SU-DHL-6 (cell line): Measurements from ENCODE around the gene ESRRB.

Experiments used
- H2AFZ ChIP-seq: fragments of 200-600 bp; sonication (generic); 2 replicates; pipeline ENCODE4 v1.6.1; 2014; ENCODE audit warnings: low read depth, mild to moderate bottlenecking, moderate library complexity, mixed read lengths, antibody characterized with exemption, low read length; ENCODE audit not compliant: severe bottlenecking
- H3F3A ChIP-seq: fragments of 200-600 bp; shearing (Covaris generic); 2 replicates; pipeline ENCODE4 v1.6.0; 2016; ENCODE audit warnings: antibody characterized with exemption, mild to moderate bottlenecking; ENCODE audit not compliant: insufficient read depth
- H3K27ac ChIP-seq: fragments of 200-600 bp; sonication (generic); 2 replicates; pipeline ENCODE4 v1.5.1; 2016; ENCODE audit warnings: low read depth, mild to moderate bottlenecking, low read length, moderate library complexity, mixed read lengths
- H3K27me3 ChIP-seq: fragments of 200-600 bp; sonication (generic), shearing (Covaris generic); 2 replicates; pipeline ENCODE4 v1.6.0; 2014; ENCODE audit warnings: mild to moderate bottlenecking, low read length
- H3K36me3 ChIP-seq: fragments of 200-600 bp; sonication (generic); 2 replicates; pipeline ENCODE4 v1.6.1; 2014; ENCODE audit warnings: mild to moderate bottlenecking, low read length, mixed read lengths
- H3K4me2 ChIP-seq: fragments of 300-600, 200-600 bp; shearing (Covaris generic), sonication (generic); 2 replicates; pipeline ENCODE4 v1.6.0; 2014; ENCODE audit warnings: low read length, low read depth, mild to moderate bottlenecking; ENCODE audit not compliant: poor library complexity, severe bottlenecking
- H3K4me3 ChIP-seq: fragments of 200-600 bp; sonication (generic); 2 replicates; pipeline ENCODE4 v1.5.1; 2014; ENCODE audit warnings: antibody characterized with exemption, low read length, mild to moderate bottlenecking, mixed read lengths; ENCODE audit not compliant: insufficient read depth, poor library complexity, severe bottlenecking
- H3K79me2 ChIP-seq: fragments of 200-600 bp; sonication (generic); 2 replicates; pipeline ENCODE4 v1.6.1; 2014; ENCODE audit warnings: mild to moderate bottlenecking, low read length, moderate library complexity; ENCODE audit not compliant: insufficient read depth
- H3K9ac ChIP-seq: fragments of 200-600 bp; sonication (generic); 2 replicates; pipeline ENCODE4 v1.7.0; 2014; ENCODE audit warnings: mild to moderate bottlenecking, low read length
- H3K9me2 ChIP-seq: fragments of 200-600 bp; sonication (generic); replicated peaks from 2 replicates; pipeline ENCODE4 v1.6.1; 2014; ENCODE audit warnings: low read length; ENCODE audit not compliant: insufficient read depth
- H3K9me3 ChIP-seq: fragments of 200-600 bp; sonication (generic); 2 replicates; pipeline ENCODE4 v1.6.1; 2014; ENCODE audit warnings: low read length, mixed read lengths; ENCODE audit not compliant: insufficient read depth
- H4K20me1 ChIP-seq: fragments of 200-600 bp; sonication (generic); 2 replicates; pipeline ENCODE4 v1.6.1; 2014; ENCODE audit warnings: low read depth, mild to moderate bottlenecking, antibody characterized with exemption, low read length, moderate library complexity, mixed read lengths
- CTCF ChIP-seq: fragments of 200-600 bp; sonication (generic); IDR thresholded peaks from one replicate; pipeline ENCODE4 v1.5.1; 2017; ENCODE audit warnings: antibody characterized with exemption, mild to moderate bottlenecking, low read length, moderate library complexity; ENCODE audit not compliant: insufficient read depth, poor library complexity, severe bottlenecking
- EZH2phosphoT487 ChIP-seq: fragments of 200-600 bp; sonication (generic), shearing (Covaris generic); conservative IDR thresholded peaks from 2 replicates; pipeline ENCODE4 v1.6.1; 2018; ENCODE audit warnings: mild to moderate bottlenecking, antibody characterized with exemption, low read length, moderate library complexity, mixed read lengths

ESRRB gene

GRCh38 chr14:76497550-76498462 lies 121.9 kb downstream of the ESRRB start:
- Histone ChIP-seq H3F3A (no peaks in the 10 kb centered on the region), H3K79me2 (no peaks in the 10 kb centered on the region), H3K36me3 (no peaks in the 10 kb centered on the region), H3K27me3 (no peaks in the 10 kb centered on the region), H2AFZ (no peak overlapping the region), H3K9me3 (no peaks in the 10 kb centered on the region), H4K20me1 (no peaks in the 10 kb centered on the region), H3K9me2 (no peaks in the 10 kb centered on the region), H3K27ac (no peak overlapping the region), H3K4me2 (no peak overlapping the region), H3K4me3 (no peak overlapping the region), H3K9ac (no peak overlapping the region)
- TF ChIP-seq EZH2phosphoT487 (no peak), CTCF (no peak)

- Histone ChIP-seq H3K27me3 (no peaks in the 10 kb centered on the region), H3K27ac (no peak overlapping the region), H3K4me3 (no peak overlapping the region), H3K4me2 (no peak overlapping the region), H4K20me1 (no peaks in the 10 kb centered on the region), H3K9me3 (no peaks in the 10 kb centered on the region), H3K9me2 (no peaks in the 10 kb centered on the region), H2AFZ (no peak overlapping the region), H3K36me3 (no peaks in the 10 kb centered on the region), H3F3A (no peaks in the 10 kb centered on the region), H3K79me2 (no peaks in the 10 kb centered on the region), H3K9ac (no peak overlapping the region)
- TF ChIP-seq EZH2phosphoT487 (no peak), CTCF (no peak)
Measured at GRCh38 chr14:76498463-76498935, 122.6 kb downstream of the ESRRB start.

GRCh38 chr14:76498976-76499375 lies 123.0 kb downstream of the ESRRB start:
- H3K27me3 ChIP-seq, result no peaks in the 10 kb centered on the region
- no peaks in the 10 kb centered on the region for H3K36me3 ChIP-seq
- H3K9me3 ChIP-seq, result no peaks in the 10 kb centered on the region
- H4K20me1 ChIP-seq, result no peaks in the 10 kb centered on the region
- no peaks in the 10 kb centered on the region for H3K79me2 ChIP-seq
- TF ChIP-seq CTCF, result no peak
- TF ChIP-seq EZH2phosphoT487, result no peak
- no peak overlapping the region for H2AFZ ChIP-seq
- H3K4me3 ChIP-seq, result no peak overlapping the region
- no peaks in the 10 kb centered on the region for H3K9me2 ChIP-seq
- no peak overlapping the region for H3K9ac ChIP-seq
- H3K4me2 ChIP-seq, result no peak overlapping the region
- no peak overlapping the region for H3K27ac ChIP-seq
- no peaks in the 10 kb centered on the region for H3F3A ChIP-seq
